Skin of body (tissue), 2 donors: ENCODE data around the gene VCAN. TPM values are rescaled to one million over a fixed set of nuclear protein-coding genes. Genes with fewer than 3 reads are reported as not detected.
"Not testable (repeated sequence)": the region's sequence is repeated elsewhere in the genome, so short reads cannot be mapped to it uniquely, and the experiment has no call there.

Experiments used
- DNase-seq: peaks from one replicate; lab custom pipeline; 2025; lab: John Stamatoyannopoulos, UW
- total RNA-seq: library from RNA; depleted of rRNA; stranded (reverse); fragments of >200 nt; gene quantifications from one replicate; pipeline ENCODE4 v1.2.3, GENCODE V29; 2014

Gene VCAN
- 396 TPM for total RNA-seq

DNA sequence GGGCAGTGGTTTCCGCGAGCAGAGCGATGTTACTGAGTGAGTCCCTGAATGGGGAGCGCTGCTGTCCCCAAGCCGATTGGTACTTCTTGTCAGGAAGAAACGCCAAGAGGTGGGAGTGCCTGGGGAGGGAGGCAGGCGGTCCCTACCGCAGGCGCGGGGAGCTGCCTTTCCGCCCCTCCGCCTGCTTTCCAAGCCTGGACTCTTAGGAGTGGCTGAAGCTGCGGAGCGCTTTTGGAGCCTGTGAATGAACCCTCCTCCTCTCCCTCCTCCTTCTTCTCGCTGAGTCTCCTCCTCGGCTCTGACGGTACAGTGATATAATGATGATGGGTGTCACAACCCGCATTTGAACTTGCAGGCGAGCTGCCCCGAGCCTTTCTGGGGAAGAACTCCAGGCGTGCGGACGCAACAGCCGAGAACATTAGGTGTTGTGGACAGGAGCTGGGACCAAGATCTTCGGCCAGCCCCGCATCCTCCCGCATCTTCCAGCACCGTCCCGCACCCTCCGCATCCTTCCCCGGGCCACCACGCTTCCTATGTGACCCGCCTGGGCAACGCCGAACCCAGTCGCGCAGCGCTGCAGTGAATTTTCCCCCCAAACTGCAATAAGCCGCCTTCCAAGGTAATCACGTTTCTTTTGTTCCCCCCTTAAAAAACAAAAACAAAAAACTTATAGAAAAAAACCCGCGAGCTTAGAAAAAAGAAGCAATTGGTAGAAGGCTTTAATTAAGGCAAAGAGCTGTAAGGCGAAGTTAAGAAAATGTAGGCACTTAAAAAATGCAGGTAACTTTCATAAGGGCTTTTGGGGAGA, at the start of gene VCAN:
Gene VCAN (plus strand): TSS at position 340 of the 808 bp plus-strand sequence. CDS start 11,775 bp downstream, outside the sequence.
- DNase-seq: peak; percentile 93

- no peak for DNase-seq
Measured at GRCh38 chr5:83422284-83422683, 49.3 kb upstream of the VCAN start.

GRCh38 chr5:83426855-83427254, 44.7 kb upstream of the VCAN start:
- DNase-seq: no peak

- no peak for DNase-seq
Measured at GRCh38 chr5:83428126-83428525, 43.4 kb upstream of the VCAN start.

GRCh38 chr5:83428890-83429289, 42.7 kb upstream of the VCAN start:
- DNase-seq: no peak

DNA sequence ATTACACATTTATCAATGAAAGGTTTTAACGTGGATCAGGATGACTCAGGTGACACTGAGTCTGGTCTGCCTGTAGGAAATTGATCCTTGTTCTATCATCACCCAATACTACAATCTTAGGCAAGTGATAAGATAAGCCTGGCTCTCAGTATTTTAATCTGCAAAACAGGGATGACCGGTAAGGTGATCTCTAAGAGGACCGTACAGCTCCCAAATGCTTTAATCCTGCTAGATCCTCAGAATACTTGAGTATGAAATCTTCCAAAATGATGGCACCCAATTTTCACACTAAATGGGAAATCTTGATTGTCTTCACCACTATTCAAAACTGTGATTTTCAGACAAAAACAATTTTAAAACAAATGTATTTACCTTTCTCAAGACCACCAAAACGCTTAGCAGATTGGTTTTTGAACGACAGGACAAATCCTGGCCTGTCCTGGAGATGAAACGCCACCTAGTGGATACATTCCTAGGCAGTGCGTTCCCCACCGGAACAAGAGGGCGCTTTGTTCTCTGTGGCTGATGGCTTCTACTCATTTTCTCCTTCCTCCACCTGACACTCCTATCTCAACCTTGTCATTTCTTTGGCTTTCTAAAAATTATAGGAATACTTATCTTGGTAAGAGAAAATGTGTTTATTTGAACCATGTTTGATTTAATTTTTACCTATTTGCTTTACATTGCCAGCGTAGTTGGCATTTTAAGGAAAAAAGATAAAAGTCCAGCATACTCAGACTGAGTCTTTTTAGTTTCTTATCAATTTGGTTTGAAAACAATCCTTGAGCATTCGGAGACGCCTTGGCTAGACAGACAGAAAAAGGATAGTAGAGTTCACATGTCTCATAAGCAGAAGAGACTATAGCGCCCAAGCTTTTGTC, 41.2 kb upstream of the VCAN start:
- peak; percentile 7 for DNase-seq

- DNase-seq: peak; percentile 6
Measured at GRCh38 chr5:83433891-83434290, 37.7 kb upstream of the VCAN start.

DNA sequence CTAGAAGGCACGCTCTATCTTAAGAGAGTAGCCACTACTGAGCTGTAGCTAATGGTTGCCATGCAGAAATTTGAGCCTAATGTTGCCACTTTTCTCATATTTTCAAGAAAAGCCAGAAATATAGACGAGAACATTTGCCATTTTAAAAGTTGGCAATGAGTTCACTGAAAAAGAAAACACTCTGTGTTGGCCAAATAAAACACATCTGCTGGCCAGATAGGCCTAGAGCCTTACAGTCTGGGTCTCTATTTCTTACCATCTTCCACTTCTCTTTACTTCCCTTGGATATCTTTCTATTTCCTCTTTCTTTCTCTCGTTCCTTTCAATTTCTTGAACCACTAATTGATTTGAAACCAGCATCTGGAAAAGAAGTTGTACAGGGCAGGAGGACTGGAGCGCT, 36.6 kb upstream of the VCAN start:
- DNase-seq: peak; percentile 24

DNA sequence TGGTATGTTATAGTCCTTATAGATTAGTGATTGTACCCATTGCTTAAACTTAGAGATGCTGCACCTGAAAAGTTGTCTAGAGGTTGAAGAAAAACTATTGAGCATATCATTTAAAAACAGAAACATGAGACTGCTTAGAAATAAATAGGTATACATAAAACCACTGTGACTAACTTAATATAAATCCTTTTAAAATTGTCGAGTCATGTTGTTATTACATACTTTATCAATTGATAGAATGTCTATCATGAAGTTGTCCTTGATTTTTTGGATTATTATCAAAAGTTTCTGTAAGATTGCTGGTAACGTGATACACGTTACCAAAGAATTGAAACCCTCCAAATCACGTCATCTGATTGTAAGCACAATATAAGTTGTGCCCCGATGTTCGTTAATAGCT, 35.3 kb upstream of the VCAN start:
- DNase-seq: no peak

DNA sequence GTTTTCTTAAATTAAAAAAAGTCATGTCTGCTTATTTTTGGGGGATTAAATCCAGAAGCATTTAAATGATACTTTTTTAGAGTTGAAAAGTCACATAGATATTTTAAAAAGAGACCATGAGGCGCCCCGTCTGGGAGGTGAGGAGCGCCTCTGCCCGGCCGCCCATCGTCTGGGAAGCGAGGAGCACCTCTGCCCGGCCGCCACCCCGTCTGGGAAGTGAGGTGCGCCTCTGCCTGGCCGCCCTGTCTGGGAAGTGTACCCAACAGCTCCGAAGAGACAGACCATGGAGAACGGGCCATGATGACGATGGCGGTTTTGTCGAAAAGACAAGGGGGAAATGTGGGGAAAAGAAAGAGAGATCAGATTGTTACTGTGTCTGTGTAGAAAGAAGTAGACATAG, 33.8 kb upstream of the VCAN start:
- DNase-seq: not testable (repeated sequence)

- no peak for DNase-seq
Measured at GRCh38 chr5:83440826-83441225, 30.7 kb upstream of the VCAN start.

- DNase-seq: no peak
Measured at GRCh38 chr5:83441747-83442146, 29.8 kb upstream of the VCAN start.

DNA sequence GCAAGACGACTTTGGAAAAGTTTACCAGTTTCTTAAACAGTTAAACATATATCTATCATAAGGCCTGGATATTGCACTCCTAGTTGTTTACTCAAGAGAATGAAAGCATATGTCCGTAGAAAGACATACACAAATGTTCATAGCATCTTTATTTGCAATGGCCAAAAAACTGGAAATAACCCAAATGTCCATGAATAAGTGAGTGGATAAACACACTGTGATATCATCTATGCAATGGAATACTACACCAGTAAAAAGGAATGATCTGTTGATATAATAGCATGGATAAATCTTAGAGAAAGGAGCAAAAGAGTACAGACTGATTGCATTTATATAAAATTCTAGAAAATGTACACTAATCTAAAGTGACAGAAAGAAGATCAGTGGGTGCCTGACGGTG, 28.0 kb upstream of the VCAN start:
- no peak for DNase-seq

GRCh38 chr5:83444445-83444844, 27.1 kb upstream of the VCAN start:
- no peak for DNase-seq

- DNase-seq: no peak
Measured at GRCh38 chr5:83446253-83446947, 25.1 kb upstream of the VCAN start.

- no peak for DNase-seq
Measured at GRCh38 chr5:83447533-83447932, 24.0 kb upstream of the VCAN start.

DNA sequence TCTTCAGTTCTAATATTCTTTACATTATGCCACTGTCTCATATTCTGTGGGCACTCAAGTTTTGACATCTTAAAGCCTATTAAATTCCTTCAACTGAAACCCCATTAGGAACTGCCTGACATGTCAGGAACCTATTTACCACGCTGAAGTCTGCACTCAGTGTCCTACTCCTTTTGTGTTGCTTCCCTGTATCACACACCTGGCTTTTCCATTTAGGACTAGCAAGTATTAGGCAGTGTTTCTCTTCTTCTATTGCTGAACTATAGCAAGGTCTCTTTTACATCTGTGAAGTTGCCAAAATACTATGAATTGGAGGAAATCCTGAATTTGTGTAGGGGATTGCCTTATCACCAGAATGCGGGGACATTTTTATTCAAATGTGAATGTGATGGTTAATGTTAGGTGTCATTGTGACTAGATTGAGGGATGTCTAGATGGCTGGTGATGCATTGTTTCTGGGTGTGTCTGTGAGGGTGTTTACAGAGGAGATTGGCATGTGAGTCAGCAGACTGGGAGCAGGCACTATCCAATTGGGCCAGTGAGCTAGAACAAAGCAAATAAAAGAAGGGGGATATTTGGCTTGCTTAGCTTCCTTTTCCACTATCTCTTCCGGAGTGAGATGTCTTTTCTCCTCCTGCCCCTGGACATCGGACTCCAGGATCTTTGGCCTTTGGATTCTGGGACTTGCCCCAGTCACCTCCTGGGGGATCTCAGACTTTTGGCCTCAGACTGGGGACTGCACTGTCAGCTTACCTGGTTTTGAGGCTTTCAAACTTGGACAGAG, 21.2 kb upstream of the VCAN start:
- DNase-seq: no peak

- no peak for DNase-seq
Measured at GRCh38 chr5:83450967-83451248, 20.6 kb upstream of the VCAN start.

DNA sequence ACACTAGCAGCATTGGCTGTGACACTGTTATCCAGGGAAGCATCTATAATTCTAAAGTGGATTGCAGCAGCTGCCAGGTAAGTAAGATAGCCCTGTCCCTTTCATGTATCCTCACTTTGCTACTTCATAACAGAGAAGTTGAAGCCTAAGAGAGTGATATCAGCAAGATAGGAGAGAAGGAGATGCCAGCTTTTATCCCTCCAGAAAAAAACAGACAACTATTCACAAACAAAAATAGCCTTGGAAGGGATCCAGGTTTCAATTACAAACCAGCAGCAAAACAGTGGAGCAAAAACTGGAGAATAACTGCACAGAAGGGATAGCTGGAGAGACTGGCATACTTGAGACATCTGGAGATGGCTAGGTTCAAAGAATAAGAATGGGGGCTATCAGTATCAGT, 19.6 kb upstream of the VCAN start:
- no peak for DNase-seq

DNA sequence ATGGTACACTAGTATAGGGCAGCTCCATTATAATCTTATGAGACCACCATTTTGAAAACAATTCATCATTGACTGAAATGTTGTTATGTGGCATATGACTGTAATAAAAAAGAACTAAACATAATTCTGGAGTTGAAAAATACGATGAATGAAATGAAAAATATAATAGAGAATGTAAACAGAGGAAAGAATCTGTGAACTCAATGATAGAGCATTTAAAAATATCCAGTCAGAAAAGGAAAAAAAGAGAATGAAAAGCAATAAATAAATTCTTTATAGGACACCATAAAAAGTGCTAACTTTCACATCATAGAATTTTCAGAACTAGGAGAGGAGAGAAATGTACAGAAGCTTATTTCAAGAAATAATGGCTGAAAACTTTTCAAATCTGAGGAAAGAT, 17.6 kb upstream of the VCAN start:
- DNase-seq: no peak

DNA sequence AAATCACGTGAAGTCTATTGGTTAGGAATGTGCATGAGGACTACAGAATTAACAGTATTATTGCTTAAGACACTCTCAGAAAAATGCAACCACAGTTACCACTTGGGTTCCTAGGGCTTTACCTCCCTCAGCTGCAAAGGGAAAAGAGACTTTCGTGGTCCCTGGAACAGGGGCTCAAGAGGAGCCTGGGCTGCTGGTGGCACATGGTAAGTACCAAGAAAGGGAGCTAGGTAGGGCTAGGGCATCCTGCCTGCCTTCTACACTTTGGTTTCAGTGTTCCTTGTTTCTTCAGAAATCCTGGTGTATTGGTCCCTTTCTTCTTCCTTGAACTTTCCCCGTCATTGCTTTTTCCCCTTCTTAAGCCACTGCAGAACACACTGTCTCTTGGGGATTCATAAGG, 7.3 kb upstream of the VCAN start:
- DNase-seq: no peak
